T-helper 2 cell (primary cell): Measurements from ENCODE around the gene GSN.

Experiments used
- DNase-seq, 5 experiments: peaks; one replicate each; pipeline versions ENCODE4 v3.0.0 to v3.0.0-alpha.2; 2012 to 2022

GSN gene

GRCh38 chr9:121357011-121357410, 89.0 kb downstream of the GSN start:
- DNase-seq: no peak

GRCh38 chr9:121358751-121359150, 90.8 kb downstream of the GSN start:
- no peak for DNase-seq

GRCh38 chr9:121359351-121360294, 91.7 kb downstream of the GSN start:
- DNase-seq: no peak

GRCh38 chr9:121360601-121361374, 92.8 kb downstream of the GSN start:
- no peak for DNase-seq

GRCh38 chr9:121362813-121363621, 95.1 kb downstream of the GSN start:
- DNase-seq: no peak

- no peak for DNase-seq
Measured at GRCh38 chr9:121363622-121363961, 95.6 kb downstream of the GSN start.

GRCh38 chr9:121364077-121364476, 96.1 kb downstream of the GSN start:
- no peak for DNase-seq

- no peak for DNase-seq
Measured at GRCh38 chr9:121364886-121365285, 96.9 kb downstream of the GSN start.

GRCh38 chr9:121365564-121365963, 97.6 kb downstream of the GSN start:
- no peak for DNase-seq

- DNase-seq: no peak
Measured at GRCh38 chr9:121366611-121367192, 98.7 kb downstream of the GSN start.

GRCh38 chr9:121367306-121368137, 99.6 kb downstream of the GSN start:
- no peak for DNase-seq

- no peak for DNase-seq
Measured at GRCh38 chr9:121368138-121368522, 100.2 kb downstream of the GSN start.

GRCh38 chr9:121368745-121369144, 100.8 kb downstream of the GSN start:
- DNase-seq: peak in 1 of 5 experiments; percentile 50

GRCh38 chr9:121369595-121370265, 101.8 kb downstream of the GSN start, which contains the start of gene STOM:
Gene STOM, minus strand, starts transcription at chr9:121370250. Its CDS starts 63 bp downstream, at chr9:121370187.
- peak in 4 of 5 experiments; percentile 28 to 79 (median 60) for DNase-seq

GRCh38 chr9:121371495-121372061, 103.6 kb downstream of the GSN start:
- no peak for DNase-seq

GRCh38 chr9:121372239-121373010, 104.5 kb downstream of the GSN start:
- DNase-seq: no peak

GRCh38 chr9:121373011-121373729, 105.2 kb downstream of the GSN start:
- DNase-seq: no peak

- no peak for DNase-seq
Measured at GRCh38 chr9:121376214-121376830, 108.4 kb downstream of the GSN start.

GRCh38 chr9:121380846-121381245, 112.9 kb downstream of the GSN start:
- DNase-seq: no peak
